IPS-18c (cell line): Measurements from ENCODE around the gene RSAD2.

Source experiments
- H3K4me3 ChIP-seq: 2 replicates; pipeline ENCODE4 v1.7.0; 2013; ENCODE audit warnings: low read depth, mild to moderate bottlenecking, low read length, moderate library complexity; ENCODE audit not compliant: insufficient read depth
- H3K9me3 ChIP-seq: one replicate; pipeline ENCODE4 v1.6.1; 2013; ENCODE audit warnings: mild to moderate bottlenecking, low read length, moderate library complexity; ENCODE audit not compliant: control insufficient read depth, insufficient read depth

Gene RSAD2

GRCh38 chr2:6916224-6916623, 38.6 kb downstream of the RSAD2 start:
- no peak overlapping the region for H3K4me3 ChIP-seq
- no peaks in the 10 kb centered on the region for H3K9me3 ChIP-seq

DNA sequence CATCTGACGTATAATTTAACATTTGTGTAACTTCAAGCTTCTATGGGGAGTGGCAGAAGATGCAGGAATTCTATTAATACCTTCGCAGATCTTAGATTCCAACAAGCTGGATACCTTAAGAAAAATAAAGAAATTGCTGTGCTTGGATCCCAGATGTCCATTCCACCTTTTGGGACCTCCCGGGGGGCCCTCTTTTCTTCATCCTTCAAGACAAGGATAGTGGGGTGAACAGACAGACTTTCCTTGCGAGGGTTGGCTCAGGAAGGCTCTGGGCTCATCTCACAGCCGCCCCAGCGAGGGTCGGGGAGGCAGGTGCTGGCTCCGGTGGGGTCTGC, 39.1 kb downstream of the RSAD2 start:
- Histone ChIP-seq H3K4me3 (no peak overlapping the region), H3K9me3 (no peaks in the 10 kb centered on the region)

DNA sequence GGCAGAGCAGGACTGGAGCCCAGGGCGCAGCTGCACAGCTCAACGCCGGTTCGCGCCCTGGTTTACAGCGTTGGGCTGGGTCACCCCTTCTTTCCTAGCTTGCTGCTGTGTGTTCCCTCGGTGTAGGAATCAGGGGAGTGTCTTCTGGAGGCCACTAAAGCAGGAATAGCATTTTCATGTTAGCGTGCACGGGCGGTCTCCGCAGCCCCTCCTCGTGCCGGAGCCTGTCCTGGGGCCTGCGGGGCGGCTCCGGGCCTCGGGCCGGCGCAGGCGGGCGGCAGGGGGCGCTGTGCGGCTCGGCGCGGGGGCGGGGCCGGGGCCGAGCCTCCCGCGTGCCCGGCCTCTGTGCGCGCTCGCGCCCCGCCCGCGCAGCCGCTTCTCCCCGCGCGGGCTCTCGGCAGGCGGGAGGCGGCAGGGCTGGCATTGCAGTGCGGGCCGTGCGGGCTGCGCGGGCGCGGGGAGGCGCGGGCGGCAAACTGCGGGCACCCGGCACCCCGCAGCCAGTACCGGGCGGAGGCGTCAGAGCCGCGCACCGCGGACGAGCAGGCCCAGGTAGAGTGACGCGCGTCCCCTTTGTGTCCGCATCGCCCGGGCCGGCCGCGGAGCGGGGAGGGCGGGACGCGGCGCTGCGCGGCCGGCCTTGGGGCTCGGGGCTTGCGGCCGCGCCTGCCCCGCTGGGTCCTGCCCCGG, 39.6 kb downstream of the RSAD2 start, which contains the start of gene RNF144A:
RNF144A (plus strand) TSS at position 342 of the 690 bp plus-strand sequence. CDS start 79,515 bp downstream, outside the sequence.
- Histone ChIP-seq H3K4me3 (peak within 1 kb of the TSS; percentile 56), H3K9me3 (no peaks in the 10 kb centered on the region)

DNA sequence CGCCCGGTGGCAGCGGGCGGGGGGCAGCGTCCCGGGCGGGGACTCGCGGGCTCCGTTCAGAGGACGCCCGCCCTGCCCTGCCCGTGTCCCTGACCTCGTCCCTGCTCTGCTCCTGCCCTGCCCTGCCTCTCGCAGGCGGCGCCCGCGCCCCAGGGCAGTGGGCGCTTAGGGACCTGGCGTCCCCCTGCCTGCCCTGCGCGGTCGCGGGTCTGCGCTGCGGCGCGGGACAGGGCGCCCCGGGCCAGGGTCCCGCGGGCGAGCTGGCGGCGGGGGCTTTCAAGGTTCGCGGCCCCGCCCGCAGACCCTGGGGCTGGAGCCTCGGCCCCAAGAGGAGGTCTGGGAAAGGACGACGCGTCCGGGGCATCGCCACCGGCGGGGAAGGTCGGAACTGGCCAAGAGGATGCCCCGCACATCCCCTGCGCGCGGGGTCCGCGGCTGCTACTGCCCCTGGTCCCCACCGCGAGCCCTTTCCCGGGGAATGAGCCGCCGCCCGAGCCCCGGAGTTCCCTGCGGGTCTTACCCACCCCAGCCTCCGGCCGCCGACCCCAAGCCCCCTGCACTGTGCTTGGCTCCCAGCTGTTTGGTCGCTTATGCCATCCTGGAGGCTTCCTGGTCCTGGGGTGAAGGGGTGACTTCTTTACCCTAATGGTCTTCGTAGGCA, 40.3 kb downstream of the RSAD2 start:
- no peaks in the 10 kb centered on the region for H3K9me3 ChIP-seq
- peak overlapping the region; percentile 56 for H3K4me3 ChIP-seq

- Histone ChIP-seq H3K4me3 (no peak overlapping the region), H3K9me3 (no peaks in the 10 kb centered on the region)
Measured at GRCh38 chr2:6919901-6920742, 42.5 kb downstream of the RSAD2 start.

DNA sequence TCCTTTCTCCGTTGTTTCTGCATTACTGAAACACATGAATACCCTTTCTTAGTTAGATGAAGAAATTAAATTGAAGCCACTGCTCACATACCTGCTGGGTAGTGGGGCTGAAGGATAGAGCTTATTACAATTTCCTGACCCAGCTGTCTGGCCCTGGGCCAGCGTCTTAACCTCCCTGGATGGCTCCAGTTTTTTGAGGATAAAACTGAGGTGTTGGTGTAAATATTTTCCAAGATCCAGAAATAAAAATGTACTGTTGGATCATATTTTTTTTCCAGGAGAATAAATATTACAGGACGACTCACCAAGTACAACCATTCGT, 43.1 kb downstream of the RSAD2 start:
- Histone ChIP-seq H3K9me3 (no peaks in the 10 kb centered on the region), H3K4me3 (no peak overlapping the region)

- H3K9me3 ChIP-seq: no peaks in the 10 kb centered on the region
- H3K4me3 ChIP-seq: no peak overlapping the region
Measured at GRCh38 chr2:6921321-6921922, 43.8 kb downstream of the RSAD2 start.

GRCh38 chr2:6922201-6922656, 44.7 kb downstream of the RSAD2 start:
- Histone ChIP-seq H3K9me3 (no peaks in the 10 kb centered on the region), H3K4me3 (no peak overlapping the region)

GRCh38 chr2:6923319-6923718, 45.7 kb downstream of the RSAD2 start:
- Histone ChIP-seq H3K9me3 (peaks cover 2% of the 10 kb centered on the region), H3K4me3 (no peak overlapping the region)

DNA sequence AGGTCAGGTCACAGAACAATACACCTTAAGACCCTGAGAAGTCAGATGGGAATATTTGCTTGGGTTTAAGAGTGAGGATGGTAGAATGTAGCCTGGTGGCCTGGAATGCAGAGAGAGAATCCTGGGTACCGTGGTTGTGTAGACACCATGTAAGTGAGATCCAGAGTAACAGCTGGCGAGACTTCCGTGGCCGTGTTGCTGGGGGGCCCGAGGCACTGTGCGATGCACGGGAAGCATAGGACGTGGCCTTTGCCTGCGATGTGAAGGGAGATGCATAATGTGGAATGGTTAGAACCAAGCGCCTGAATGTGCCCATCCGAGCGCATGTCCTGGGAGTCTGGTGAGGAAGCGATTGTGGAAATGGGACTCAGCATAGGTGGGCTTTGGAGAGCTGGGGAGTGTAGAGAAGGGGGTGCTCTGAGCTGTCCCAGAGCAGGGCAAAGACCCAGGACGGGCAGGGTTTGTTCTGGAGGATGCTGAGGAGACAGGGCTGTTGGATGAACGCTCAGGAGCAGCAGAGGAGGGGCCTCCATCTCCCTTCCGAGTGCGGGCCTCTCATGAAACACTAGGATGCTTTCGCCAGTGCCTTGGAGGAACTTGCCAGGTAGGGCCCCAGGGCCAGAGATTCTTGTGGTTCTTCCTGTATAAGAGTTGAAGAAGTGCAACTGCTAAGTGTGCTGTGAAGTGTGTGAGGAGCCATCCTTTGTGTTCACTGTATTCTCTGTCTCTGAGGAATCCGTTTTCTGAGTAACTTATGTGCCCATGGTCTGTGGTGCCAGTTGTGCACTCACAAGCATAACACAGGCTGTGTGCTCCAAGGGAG, 46.7 kb downstream of the RSAD2 start:
- Histone ChIP-seq H3K9me3 (peaks cover 2% of the 10 kb centered on the region), H3K4me3 (no peak overlapping the region)

GRCh38 chr2:6924924-6925409, 47.4 kb downstream of the RSAD2 start:
- no peak overlapping the region for H3K4me3 ChIP-seq
- peaks cover 2% of the 10 kb centered on the region for H3K9me3 ChIP-seq

GRCh38 chr2:6926071-6926732, 48.6 kb downstream of the RSAD2 start:
- H3K4me3 ChIP-seq: no peak overlapping the region
- peaks cover 2% of the 10 kb centered on the region for H3K9me3 ChIP-seq

DNA sequence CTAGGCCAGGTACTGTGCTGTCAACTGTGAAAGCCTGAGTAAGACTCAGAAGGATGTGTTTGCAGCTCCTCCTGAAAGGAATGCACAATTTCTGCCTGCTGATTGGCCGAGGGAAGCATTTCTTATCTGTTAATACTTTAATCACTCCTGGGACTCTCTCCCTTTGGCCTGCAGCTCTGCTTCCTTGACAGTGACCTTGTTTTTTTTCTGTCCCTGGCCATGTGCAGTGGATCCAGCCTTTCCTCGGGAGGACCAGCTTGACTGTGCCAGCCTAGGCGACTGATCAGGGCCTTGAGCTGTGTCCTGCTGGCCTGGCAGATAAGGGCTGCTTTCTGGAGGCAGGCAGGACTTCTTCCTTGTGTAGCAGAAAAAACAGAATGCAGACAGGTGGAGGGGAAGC, 49.6 kb downstream of the RSAD2 start:
- Histone ChIP-seq H3K9me3 (peaks cover 2% of the 10 kb centered on the region), H3K4me3 (no peak overlapping the region)

GRCh38 chr2:6927753-6928152, 50.2 kb downstream of the RSAD2 start:
- H3K4me3 ChIP-seq: no peak overlapping the region
- peaks cover 2% of the 10 kb centered on the region for H3K9me3 ChIP-seq

DNA sequence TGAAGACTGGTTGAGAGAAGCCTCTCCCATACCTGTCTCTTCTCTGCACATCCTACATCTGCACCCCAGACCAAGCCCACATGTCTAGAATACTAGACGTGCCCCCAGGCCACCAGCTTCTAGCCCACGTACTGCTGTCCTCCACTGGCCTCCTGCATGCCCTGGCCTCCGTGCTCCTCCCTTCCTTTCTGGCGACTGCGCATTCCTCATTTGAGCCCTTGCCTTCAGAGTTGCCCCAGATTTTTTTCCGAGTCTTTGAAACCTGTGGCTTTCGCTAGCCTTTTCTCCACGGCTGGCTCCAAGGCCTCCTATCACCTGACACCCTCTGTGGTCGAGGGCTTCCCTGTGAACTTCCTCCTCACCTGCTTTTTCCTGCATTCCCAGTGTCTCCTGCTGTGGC, 50.9 kb downstream of the RSAD2 start:
- Histone ChIP-seq H3K4me3 (no peak overlapping the region), H3K9me3 (peaks cover 2% of the 10 kb centered on the region)

GRCh38 chr2:6929196-6929819, 51.7 kb downstream of the RSAD2 start:
- peaks cover 2% of the 10 kb centered on the region for H3K9me3 ChIP-seq
- no peak overlapping the region for H3K4me3 ChIP-seq
